ENCODE measurements around the gene PGA4. TPM values are rescaled to one million over a fixed set of nuclear protein-coding genes. Genes with fewer than 3 reads are reported as not detected.
"Not testable (repeated sequence)": the region's sequence is repeated elsewhere in the genome, so short reads cannot be mapped to it uniquely, and the experiment has no call there.

PGA4 gene
- total RNA-seq, 1 donor from 2014 or later: not detected

DNA sequence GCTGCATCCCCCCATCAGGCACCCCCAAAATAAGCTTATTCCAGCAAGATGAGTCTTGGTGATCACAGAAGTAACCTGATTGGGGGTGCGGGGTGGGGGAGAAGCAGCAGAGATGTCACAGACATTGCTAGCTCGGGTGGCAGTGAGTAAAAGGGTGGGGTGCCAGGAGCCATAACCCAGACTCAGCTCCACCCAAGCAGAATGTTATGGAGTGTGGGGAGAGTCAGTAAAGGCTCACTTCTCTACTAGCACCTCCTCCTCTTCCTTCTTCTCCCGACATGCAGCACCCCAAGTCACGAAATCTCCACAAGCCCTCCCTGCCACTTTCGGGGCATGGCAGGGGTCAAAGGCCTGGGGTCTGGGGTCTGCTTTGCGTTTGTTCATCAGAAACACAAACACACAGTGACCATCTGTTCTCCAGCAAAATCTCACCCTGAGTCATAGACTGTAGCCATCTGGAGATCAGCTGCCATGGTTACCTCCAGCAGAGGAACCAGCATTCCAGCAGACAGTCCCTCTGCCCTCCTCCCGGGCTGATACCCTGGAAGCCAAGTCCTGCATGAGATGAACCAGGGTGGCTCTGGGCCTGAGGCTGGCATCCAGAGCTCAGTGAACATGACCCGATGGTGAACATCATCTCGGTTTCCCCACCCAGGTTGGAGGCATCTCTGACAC lies 14.4 kb upstream of the PGA4 start:
- ATAC-seq: not testable (repeated sequence)

DNA sequence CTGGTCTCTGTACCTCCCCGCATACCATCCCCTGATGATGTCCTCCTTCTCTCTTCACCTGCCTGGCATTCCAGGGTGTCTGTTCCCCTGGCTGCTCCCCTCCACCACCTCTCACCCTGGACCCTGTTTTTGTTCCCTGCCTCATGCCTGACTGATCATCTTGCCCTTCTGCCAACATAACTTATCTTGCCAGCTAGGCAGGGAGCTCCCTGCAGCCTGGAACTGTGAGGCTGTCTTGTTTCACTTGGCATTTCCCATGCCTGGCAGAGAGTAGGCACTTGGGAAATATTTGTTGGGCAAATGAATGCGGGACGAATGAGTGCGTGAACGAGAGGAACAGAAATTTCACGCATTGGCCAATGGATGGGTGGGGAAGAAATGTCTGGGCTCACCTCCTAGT lies 11.5 kb upstream of the PGA4 start:
- ATAC-seq: not testable (repeated sequence)

DNA sequence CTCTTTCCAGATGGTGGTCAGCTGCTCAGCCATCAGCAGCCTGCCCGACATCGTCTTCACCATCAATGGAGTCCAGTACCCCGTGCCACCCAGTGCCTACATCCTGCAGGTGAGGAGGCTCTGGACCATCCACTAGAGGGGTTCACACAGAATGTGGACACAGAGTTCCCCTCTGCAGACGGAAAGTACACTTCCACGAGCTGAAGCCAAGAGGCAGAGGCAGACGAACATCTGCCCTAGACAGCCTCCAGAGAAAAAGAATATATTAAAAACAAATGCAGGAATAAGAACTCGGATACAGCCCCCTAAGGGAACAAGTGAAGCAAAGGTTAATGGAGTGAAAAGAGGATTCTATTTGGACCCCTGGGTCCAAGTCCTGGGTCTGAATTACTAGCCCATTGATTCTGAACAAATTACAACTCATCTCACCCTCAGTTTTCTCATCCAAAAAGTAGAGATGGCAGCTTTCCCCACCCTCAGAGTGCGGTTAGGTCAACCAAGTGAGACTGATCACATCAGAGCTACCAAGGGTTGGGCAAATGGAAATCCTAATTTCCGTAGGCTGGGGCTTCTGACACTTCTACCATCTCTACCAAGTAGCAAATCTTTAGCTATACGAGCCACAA lies 10.7 kb upstream of the PGA4 start:
- ATAC-seq: not testable (repeated sequence)

DNA sequence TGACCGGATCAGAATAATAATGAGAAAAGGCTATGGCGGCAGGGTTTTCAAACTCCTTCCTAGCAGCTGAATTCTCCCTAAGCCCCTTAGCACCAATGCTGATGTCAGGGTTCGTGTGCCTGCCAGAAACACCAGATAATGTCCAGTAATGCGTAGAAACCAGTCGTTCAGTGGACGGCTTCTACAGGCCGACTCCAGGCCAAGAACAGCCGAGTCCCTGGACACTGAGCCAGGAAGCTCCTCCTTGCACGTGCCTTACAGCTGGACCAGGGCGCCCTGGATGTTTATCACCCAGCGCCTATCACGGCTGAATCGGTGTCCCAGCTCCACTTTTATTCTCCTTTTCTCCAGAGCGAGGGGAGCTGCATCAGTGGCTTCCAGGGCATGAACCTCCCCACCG lies 9.9 kb upstream of the PGA4 start:
- not testable (repeated sequence) for ATAC-seq

DNA sequence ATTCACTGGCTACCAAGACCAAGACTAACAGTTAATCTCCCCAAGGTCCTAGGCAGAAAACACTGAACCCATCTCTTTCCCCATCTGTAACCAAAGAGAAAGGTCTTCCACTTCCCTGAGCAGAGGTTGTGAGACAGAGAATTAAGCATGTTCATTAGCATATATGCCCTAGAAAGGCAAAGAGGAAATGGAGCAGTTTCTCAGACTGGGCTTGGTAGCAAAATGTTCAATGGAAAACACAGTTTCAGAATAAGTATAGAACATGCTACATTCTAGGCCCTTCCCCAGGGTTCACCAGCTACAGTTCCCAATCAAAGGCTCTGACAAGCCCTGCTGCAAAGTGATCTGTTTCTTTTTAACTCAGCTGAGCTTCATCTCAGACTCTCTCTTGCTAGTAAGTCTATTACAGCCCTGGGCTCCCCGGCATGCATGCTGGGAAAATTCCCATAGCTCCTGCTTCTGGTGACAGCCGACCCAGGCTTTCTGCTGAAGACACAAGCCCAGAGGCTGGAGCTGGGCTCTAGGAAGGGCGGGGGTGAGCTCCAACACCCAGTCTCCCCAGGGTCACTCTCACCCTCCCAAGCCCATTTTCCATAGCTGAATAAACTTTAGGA lies 8.3 kb upstream of the PGA4 start:
- not testable (repeated sequence) for ATAC-seq

DNA sequence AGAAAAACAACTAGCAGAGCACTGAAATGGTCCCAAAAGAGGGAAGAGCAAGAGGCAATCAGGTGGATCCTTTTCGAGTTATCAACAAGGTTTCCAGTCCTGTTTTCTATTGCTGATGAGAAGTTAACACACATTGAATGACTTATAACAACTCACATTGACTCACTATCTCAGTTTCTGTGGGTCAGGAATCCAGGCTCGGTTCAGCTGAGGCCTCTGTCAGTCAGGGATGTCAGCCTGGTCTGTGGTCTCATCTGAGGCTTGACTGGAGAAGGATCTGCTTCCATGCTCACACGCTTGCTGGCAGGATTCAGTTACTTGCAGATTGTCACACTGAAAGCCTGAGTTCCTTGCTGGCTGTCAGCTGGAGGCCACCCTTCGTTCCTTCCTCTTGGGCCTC lies 3.8 kb upstream of the PGA4 start:
- ATAC-seq: not testable (repeated sequence)

DNA sequence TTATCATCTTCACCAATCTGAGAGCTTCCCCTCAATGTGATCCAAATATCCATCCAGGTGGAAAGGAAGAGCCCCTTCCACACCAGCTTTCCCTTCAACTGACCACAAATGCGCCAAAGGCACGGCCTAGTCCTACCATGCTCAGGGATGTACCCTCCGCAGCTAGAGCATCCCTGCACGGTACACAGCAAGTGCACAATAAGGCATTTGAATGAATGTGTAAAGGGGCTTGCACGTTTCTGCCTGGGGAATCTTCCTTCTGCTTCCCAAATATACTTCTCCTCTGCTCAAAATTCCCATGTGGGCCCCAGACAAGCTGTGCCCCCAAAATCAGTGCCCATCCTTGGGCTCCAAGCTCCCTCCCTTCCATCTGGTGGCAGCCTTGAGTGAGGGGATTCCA lies 3.1 kb upstream of the PGA4 start:
- not testable (repeated sequence) for ATAC-seq

DNA sequence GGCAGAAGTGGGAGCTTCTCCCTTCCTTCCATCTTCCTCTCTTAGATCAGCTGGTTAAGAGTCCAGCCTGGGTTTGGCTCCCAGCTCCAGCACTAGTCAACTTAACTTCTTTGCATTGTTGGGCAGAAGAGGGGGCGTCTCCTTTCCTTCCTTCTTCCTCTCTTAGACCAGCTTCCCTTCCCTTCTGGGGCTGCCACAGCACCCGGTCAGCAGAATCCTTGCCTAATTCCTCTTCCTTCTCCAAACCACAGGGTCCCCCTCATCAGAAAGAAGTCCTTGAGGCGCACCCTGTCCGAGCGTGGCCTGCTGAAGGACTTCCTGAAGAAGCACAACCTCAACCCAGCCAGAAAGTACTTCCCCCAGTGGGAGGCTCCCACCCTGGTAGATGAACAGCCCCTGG lies 545 bp downstream of the PGA4 start:
- not testable (repeated sequence) for ATAC-seq

DNA sequence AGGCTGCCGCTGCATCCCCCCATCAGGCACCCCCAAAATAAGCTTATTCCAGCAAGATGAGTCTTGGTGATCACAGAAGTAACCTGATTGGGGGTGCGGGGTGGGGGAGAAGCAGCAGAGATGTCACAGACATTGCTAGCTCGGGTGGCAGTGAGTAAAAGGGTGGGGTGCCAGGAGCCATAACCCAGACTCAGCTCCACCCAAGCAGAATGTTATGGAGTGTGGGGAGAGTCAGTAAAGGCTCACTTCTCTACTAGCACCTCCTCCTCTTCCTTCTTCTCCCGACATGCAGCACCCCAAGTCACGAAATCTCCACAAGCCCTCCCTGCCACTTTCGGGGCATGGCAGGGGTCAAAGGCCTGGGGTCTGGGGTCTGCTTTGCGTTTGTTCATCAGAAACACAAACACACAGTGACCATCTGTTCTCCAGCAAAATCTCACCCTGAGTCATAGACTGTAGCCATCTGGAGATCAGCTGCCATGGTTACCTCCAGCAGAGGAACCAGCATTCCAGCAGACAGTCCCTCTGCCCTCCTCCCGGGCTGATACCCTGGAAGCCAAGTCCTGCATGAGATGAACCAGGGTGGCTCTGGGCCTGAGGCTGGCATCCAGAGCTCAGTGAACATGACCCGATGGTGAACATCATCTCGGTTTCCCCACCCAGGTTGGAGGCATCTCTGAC lies 4.5 kb downstream of the PGA4 start:
- ATAC-seq: not testable (repeated sequence)

DNA sequence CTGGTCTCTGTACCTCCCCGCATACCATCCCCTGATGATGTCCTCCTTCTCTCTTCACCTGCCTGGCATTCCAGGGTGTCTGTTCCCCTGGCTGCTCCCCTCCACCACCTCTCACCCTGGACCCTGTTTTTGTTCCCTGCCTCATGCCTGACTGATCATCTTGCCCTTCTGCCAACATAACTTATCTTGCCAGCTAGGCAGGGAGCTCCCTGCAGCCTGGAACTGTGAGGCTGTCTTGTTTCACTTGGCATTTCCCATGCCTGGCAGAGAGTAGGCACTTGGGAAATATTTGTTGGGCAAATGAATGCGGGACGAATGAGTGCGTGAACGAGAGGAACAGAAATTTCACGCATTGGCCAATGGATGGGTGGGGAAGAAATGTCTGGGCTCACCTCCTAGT lies 7.3 kb downstream of the PGA4 start:
- not testable (repeated sequence) for ATAC-seq

DNA sequence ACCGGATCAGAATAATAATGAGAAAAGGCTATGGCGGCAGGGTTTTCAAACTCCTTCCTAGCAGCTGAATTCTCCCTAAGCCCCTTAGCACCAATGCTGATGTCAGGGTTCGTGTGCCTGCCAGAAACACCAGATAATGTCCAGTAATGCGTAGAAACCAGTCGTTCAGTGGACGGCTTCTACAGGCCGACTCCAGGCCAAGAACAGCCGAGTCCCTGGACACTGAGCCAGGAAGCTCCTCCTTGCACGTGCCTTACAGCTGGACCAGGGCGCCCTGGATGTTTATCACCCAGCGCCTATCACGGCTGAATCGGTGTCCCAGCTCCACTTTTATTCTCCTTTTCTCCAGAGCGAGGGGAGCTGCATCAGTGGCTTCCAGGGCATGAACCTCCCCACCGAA lies 8.9 kb downstream of the PGA4 start:
- ATAC-seq: not testable (repeated sequence)

DNA sequence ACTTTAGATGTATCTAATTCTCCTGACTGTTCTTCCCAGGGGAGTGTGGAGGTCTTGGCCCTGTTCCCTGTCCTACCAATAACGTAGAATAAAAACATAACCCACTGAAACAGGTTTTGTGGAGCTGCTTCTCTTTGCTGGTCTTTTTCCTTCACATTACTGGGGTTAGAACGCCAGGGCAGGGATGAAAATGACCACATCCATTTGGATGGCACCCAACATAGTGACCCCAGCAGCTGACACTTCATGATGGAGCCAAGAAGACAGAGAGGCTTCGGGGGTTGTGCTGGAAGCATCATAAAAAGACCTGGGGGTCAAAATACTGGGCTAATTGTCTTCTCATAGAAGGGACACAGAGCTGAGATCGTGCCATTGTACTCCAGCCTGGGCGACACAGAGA lies 9.4 kb downstream of the PGA4 start:
- not testable (repeated sequence) for ATAC-seq

DNA sequence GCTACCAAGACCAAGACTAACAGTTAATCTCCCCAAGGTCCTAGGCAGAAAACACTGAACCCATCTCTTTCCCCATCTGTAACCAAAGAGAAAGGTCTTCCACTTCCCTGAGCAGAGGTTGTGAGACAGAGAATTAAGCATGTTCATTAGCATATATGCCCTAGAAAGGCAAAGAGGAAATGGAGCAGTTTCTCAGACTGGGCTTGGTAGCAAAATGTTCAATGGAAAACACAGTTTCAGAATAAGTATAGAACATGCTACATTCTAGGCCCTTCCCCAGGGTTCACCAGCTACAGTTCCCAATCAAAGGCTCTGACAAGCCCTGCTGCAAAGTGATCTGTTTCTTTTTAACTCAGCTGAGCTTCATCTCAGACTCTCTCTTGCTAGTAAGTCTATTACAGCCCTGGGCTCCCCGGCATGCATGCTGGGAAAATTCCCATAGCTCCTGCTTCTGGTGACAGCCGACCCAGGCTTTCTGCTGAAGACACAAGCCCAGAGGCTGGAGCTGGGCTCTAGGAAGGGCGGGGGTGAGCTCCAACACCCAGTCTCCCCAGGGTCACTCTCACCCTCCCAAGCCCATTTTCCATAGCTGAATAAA lies 10.5 kb downstream of the PGA4 start:
- ATAC-seq: not testable (repeated sequence)

DNA sequence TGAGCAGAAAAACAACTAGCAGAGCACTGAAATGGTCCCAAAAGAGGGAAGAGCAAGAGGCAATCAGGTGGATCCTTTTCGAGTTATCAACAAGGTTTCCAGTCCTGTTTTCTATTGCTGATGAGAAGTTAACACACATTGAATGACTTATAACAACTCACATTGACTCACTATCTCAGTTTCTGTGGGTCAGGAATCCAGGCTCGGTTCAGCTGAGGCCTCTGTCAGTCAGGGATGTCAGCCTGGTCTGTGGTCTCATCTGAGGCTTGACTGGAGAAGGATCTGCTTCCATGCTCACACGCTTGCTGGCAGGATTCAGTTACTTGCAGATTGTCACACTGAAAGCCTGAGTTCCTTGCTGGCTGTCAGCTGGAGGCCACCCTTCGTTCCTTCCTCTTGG lies 15.0 kb downstream of the PGA4 start:
- ATAC-seq: not testable (repeated sequence)

DNA sequence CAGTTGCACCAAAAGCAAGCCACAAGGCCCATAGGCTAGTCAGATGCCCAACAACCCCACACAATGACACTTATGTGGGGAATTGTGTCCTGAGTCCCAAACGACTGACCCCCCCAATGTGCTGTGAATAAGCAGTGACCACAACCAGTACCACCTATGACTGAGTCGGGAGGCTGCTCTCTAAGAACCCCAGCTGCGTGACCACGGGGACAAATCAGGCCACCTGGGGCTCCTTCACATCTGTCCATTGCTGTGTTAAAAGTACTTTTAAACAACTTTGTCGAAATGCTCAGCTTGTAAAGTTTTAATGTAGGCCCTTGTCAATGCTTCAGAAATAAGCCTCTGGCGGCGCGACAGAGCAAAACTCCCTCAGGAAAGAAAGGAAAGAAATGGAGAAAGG lies 18.1 kb downstream of the PGA4 start:
- ATAC-seq: not testable (repeated sequence)

DNA sequence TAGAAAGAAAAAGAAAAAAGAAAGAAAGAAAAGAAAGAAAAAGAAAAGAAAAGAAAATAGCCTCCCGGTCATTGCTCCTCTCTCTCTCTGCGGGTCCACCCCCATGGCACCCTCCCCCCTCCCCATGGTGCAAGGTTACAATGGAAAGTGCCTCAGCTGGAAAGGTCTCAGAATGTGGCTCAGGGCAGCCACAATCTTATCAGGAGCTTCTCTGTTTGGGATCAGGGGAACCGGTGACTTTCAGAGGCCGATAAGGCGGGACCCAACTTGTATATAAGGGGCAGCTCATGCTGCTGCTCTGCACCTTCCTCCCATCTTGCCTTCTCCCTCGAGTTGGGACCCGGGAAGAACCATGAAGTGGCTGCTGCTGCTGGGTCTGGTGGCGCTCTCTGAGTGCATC lies 18.7 kb downstream of the PGA4 start, which contains the start of gene PGA5:
PGA5 (plus strand) TSS at position 301 of the 400 bp plus-strand sequence; CDS start at position 353, 52 bp downstream.
- not testable (repeated sequence) for ATAC-seq

DNA sequence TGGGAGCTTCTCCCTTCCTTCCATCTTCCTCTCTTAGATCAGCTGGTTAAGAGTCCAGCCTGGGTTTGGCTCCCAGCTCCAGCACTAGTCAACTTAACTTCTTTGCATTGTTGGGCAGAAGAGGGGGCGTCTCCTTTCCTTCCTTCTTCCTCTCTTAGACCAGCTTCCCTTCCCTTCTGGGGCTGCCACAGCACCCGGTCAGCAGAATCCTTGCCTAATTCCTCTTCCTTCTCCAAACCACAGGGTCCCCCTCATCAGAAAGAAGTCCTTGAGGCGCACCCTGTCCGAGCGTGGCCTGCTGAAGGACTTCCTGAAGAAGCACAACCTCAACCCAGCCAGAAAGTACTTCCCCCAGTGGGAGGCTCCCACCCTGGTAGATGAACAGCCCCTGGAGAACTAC lies 19.4 kb downstream of the PGA4 start:
- not testable (repeated sequence) for ATAC-seq

DNA sequence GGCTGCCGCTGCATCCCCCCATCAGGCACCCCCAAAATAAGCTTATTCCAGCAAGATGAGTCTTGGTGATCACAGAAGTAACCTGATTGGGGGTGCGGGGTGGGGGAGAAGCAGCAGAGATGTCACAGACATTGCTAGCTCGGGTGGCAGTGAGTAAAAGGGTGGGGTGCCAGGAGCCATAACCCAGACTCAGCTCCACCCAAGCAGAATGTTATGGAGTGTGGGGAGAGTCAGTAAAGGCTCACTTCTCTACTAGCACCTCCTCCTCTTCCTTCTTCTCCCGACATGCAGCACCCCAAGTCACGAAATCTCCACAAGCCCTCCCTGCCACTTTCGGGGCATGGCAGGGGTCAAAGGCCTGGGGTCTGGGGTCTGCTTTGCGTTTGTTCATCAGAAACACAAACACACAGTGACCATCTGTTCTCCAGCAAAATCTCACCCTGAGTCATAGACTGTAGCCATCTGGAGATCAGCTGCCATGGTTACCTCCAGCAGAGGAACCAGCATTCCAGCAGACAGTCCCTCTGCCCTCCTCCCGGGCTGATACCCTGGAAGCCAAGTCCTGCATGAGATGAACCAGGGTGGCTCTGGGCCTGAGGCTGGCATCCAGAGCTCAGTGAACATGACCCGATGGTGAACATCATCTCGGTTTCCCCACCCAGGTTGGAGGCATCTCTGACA lies 23.3 kb downstream of the PGA4 start:
- ATAC-seq: not testable (repeated sequence)

DNA sequence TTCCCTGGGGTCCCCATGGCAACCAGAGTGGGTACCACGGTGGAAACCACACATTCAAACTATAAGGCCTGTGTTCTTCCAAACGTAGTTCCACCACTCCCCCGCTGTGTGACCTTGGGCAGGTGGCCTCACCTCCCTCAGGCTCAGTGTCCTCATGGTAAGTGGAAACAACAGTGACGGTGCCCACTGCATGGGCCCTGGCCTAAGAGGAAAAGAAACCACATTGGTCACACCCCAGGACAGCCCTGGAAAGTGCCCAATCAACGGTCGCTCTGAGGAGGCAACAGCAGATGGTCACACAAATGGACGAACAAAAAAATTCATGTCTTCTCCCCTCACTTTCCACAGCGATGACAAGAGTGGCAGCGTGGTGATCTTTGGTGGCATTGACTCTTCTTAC lies 25.9 kb downstream of the PGA4 start:
- ATAC-seq: not testable (repeated sequence)

DNA sequence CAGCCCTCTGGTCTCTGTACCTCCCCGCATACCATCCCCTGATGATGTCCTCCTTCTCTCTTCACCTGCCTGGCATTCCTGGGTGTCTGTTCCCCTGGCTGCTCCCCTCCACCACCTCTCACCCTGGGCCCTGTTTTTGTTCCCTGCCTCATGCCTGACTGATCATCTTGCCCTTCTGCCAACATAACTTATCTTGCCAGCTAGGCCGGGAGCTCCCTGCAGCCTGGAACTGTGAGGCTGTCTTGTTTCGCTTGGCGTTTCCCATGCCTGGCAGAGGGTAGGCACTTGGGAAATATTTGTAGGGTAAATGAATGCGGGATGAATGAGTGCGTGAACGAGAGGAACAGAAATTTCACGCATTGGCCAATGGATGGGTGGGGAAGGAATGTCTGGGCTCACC lies 27.1 kb downstream of the PGA4 start:
- ATAC-seq: not testable (repeated sequence)

DNA sequence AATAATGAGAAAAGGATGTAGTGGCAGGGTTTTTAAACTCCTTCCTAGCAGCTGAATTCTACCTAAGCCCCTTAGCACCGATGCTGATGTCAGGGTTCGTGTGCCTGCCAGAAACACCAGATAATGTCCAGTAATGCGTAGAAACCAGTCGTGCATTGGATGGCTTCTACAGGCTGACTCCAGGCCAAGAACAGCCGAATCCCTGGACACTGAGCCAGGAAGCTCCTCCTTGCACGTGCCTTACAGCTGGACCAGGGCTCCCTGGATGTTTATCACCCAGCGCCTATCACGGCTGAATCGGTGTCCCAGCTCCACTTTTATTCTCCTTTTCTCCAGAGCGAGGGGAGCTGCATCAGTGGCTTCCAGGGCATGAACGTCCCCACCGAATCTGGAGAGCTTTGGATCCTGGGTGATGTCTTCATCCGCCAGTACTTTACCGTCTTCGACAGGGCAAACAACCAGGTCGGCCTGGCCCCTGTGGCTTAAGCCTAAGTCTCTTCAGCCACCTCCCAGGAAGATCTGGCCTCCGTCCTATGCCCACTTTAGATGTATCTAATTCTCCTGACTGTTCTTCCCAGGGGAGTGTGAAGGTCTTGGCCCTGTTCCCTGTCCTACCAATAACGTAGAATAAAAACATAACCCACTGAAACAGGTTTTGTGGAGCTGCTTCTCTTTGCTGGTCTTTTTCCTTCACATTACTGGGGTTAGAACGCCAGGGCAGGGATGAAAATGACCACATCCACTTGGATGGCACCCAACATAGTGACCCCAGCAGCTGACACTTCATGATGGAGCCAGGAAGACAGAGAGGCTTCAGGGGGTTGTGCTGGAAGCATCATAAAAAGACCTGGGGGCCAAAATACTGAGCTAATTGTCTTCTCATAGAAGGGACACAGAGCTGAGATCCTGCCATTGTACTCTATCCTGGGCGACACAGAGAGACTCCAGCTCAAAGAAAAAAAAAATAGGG lies 28.9 kb downstream of the PGA4 start:
- not testable (repeated sequence) for ATAC-seq
